ENCODE measurements around the gene TCEAL5. TPM values are rescaled to one million over a fixed set of nuclear protein-coding genes. Genes with fewer than 3 reads are reported as not detected.
"Not testable (repeated sequence)": the region's sequence is repeated elsewhere in the genome, so short reads cannot be mapped to it uniquely, and the experiment has no call there.

Gene TCEAL5
- polyA plus RNA-seq, 3 donors = 11.1 to 16.2 (median 12.6) TPM

- no peak for DNase-seq
Observed at GRCh38 chrX:103248553-103248952, 28.0 kb downstream of the TCEAL5 start.

GRCh38 chrX:103240155-103240554, 36.4 kb downstream of the TCEAL5 start:
- no peak for DNase-seq

- no peak for DNase-seq
Observed at GRCh38 chrX:103236296-103236695, 40.3 kb downstream of the TCEAL5 start.

GRCh38 chrX:103235608-103236007, 40.9 kb downstream of the TCEAL5 start:
- DNase-seq = not testable (repeated sequence)

GRCh38 chrX:103234869-103235268, 41.7 kb downstream of the TCEAL5 start:
- DNase-seq = no peak

GRCh38 chrX:103233263-103233662, 43.3 kb downstream of the TCEAL5 start:
- DNase-seq = no peak

GRCh38 chrX:103225918-103226317, 50.6 kb downstream of the TCEAL5 start:
- DNase-seq = not testable (repeated sequence)

Other genes starting within 250 kb of the TCEAL5 start
- 10 to 100 TPM; 58.1 to 63.4 (median 60.2) TPM for gene BEX1, start 212.6 kb downstream of the TCEAL5 start, polyA plus RNA-seq (ENCODE audit: insufficient read length in 3 of 3)
- under 1 TPM in 2 of 3 donors, not detected in 1; 0.27 to 0.42 TPM for gene NXF3, start 183.6 kb downstream of the TCEAL5 start, polyA plus RNA-seq (ENCODE audit: insufficient read length in 3 of 3)
- 100 to 1,000 TPM; 144 to 161 (median 156) TPM for gene BEX4, start 61.6 kb downstream of the TCEAL5 start, polyA plus RNA-seq (ENCODE audit: insufficient read length in 3 of 3)
- gene TCEAL8, start 21.6 kb downstream of the TCEAL5 start, polyA plus RNA-seq (ENCODE audit: insufficient read length in 3 of 3) = 100 to 1,000 TPM; 120 to 142 (median 128) TPM
- gene BEX2, start 34.2 kb upstream of the TCEAL5 start, polyA plus RNA-seq (ENCODE audit: insufficient read length in 3 of 3) = 10 to 100 TPM; 73.8 to 86.6 (median 84.4) TPM
- 10 to 100 TPM; 30.7 to 39.3 (median 30.7) TPM for gene TCEAL7, start 53.5 kb upstream of the TCEAL5 start, polyA plus RNA-seq (ENCODE audit: insufficient read length in 3 of 3)
- gene TCEAL9, start 79.8 kb upstream of the TCEAL5 start, polyA plus RNA-seq (ENCODE audit: insufficient read length in 3 of 3) = 100 to 1,000 TPM; 176 to 206 (median 191) TPM
- gene BEX3, start 99.8 kb upstream of the TCEAL5 start, polyA plus RNA-seq (ENCODE audit: insufficient read length in 3 of 3) = 100 to 1,000 TPM; 495 to 593 (median 513) TPM
- 1 to 10 TPM; 2.4 to 4.8 (median 4.3) TPM for gene RAB40A, start 242.7 kb upstream of the TCEAL5 start, polyA plus RNA-seq (ENCODE audit: insufficient read length in 3 of 3)